WTC11 (cell line): ENCODE measurements around the gene LGALS3. TPM values are rescaled to one million over a fixed set of nuclear protein-coding genes. Genes with fewer than 3 reads are reported as not detected.

Experiments
- AR ChIP-seq: fragments of 250-450 bp; sonication (Bioruptor Pico); IDR thresholded peaks from 2 replicates; pipeline ENCODE4 v1.9.0; 2021; ENCODE audit warnings: mild to moderate bottlenecking
- ARID4B ChIP-seq: sonication (generic); formaldehyde crosslinking; IDR thresholded peaks from 2 replicates; pipeline ENCODE4 v1.8.0; 2023; ENCODE audit warnings: missing genetic modification reagents, mild to moderate bottlenecking, borderline replicate concordance
- CBFB ChIP-seq: sonication (generic); formaldehyde crosslinking; IDR thresholded peaks from 2 replicates; pipeline ENCODE4 v1.8.1; 2022; ENCODE audit warnings: mild to moderate bottlenecking, low read depth, missing genetic modification reagents
- ERG ChIP-seq: fragments of 250-450 bp; sonication (Bioruptor Pico); IDR thresholded peaks from 2 replicates; pipeline ENCODE4 v1.8.0; 2021; ENCODE audit warnings: mild to moderate bottlenecking
- FOXK1 ChIP-seq: sonication (generic); formaldehyde crosslinking; IDR thresholded peaks from 2 replicates; pipeline ENCODE4 v1.8.0; 2022; ENCODE audit warnings: mild to moderate bottlenecking, moderate library complexity, missing genetic modification reagents
- GRHL2 ChIP-seq: fragments of 250-450 bp; sonication (Bioruptor Pico); IDR thresholded peaks from 2 replicates; pipeline ENCODE4 v1.8.0; 2022; ENCODE audit warnings: mild to moderate bottlenecking, moderate library complexity; ENCODE audit not compliant: insufficient replicate concordance, severe bottlenecking
- HMGXB4 ChIP-seq: sonication (generic); formaldehyde crosslinking; IDR thresholded peaks from 2 replicates; pipeline ENCODE4 v1.8.1; 2023; ENCODE audit warnings: mild to moderate bottlenecking, moderate library complexity, missing genetic modification reagents
- JUN ChIP-seq: sonication (generic); formaldehyde crosslinking; IDR thresholded peaks from 2 replicates; pipeline ENCODE4 v1.8.0; 2023; ENCODE audit warnings: mild to moderate bottlenecking, missing genetic modification reagents
- MAX ChIP-seq: sonication (generic); formaldehyde crosslinking; IDR thresholded peaks from 2 replicates; pipeline ENCODE4 v1.8.0; 2022; ENCODE audit warnings: mild to moderate bottlenecking, missing genetic modification reagents
- NR2C2 ChIP-seq: sonication (generic); formaldehyde crosslinking; IDR thresholded peaks from 2 replicates; pipeline ENCODE4 v1.8.0; 2022; ENCODE audit warnings: mild to moderate bottlenecking, missing genetic modification reagents
- OVOL2 ChIP-seq: fragments of 250-450 bp; sonication (Bioruptor Pico); IDR thresholded peaks from 2 replicates; pipeline ENCODE4 v1.9.0; 2021; ENCODE audit warnings: mild to moderate bottlenecking, borderline replicate concordance
- PRDM15 ChIP-seq: sonication (generic); formaldehyde crosslinking; IDR thresholded peaks from 2 replicates; pipeline ENCODE4 v1.8.0; 2022; ENCODE audit warnings: missing genetic modification reagents
- RORB ChIP-seq: fragments of 250-450 bp; sonication (Bioruptor Pico); IDR thresholded peaks from 2 replicates; pipeline ENCODE4 v1.9.0; 2021; ENCODE audit warnings: mild to moderate bottlenecking
- TEAD4 ChIP-seq: sonication (generic); formaldehyde crosslinking; IDR thresholded peaks from 2 replicates; pipeline ENCODE4 v1.8.0; 2022; ENCODE audit warnings: mild to moderate bottlenecking, missing genetic modification reagents
- USF2 ChIP-seq: sonication (generic); formaldehyde crosslinking; IDR thresholded peaks from 2 replicates; pipeline ENCODE4 v1.8.1; 2023; ENCODE audit warnings: mild to moderate bottlenecking, missing genetic modification reagents, moderate library complexity
- ZBTB21 ChIP-seq: sonication (generic); formaldehyde crosslinking; IDR thresholded peaks from 2 replicates; pipeline ENCODE4 v1.8.1; 2023; ENCODE audit warnings: mild to moderate bottlenecking, missing genetic modification reagents, borderline replicate concordance
- ZNF512 ChIP-seq: sonication (generic); formaldehyde crosslinking; IDR thresholded peaks from 2 replicates; pipeline ENCODE4 v1.8.1; 2022; ENCODE audit warnings: missing genetic modification reagents, borderline replicate concordance
- total RNA-seq: library from RNA; stranded (reverse); gene quantifications from 3 replicates; pipeline ENCODE4 v1.2.3, GENCODE V29; 2021

LGALS3 gene
- total RNA-seq, 1 experiment from 2014 or later, result 5.8 TPM

GRCh38 chr14:55129428-55130195 is 560 bp downstream of the LGALS3 start (continued):
- 0 out of 2 replicates have a peak, but pooled peaks have one; percentile 15 for TF ChIP-seq ARID4B (CRISPR knock-in tag)
- TF ChIP-seq RORB (CRISPR knock-in tag), result no peak
- TF ChIP-seq ZBTB21 (CRISPR knock-in tag), result no peak
- TF ChIP-seq HMGXB4 (CRISPR knock-in tag), result no peak
- no peak for TF ChIP-seq AR (CRISPR knock-in tag)
- TF ChIP-seq PRDM15, result no peak
- no peak for TF ChIP-seq TEAD4 (CRISPR knock-in tag)
- TF ChIP-seq MAX (CRISPR knock-in tag), result peak; percentile 18; the same call in 1 of the 2 replicates
- TF ChIP-seq FOXK1 (CRISPR knock-in tag), result no peak
- no peak for TF ChIP-seq NR2C2 (CRISPR knock-in tag)
- TF ChIP-seq JUN (CRISPR knock-in tag), result no peak
- TF ChIP-seq CBFB (CRISPR knock-in tag), result no peak
- TF ChIP-seq GRHL2 (CRISPR knock-in tag), result no peak
- no peak for TF ChIP-seq USF2 (CRISPR knock-in tag)
- TF ChIP-seq ERG, result no peak
- no peak for TF ChIP-seq OVOL2 (CRISPR knock-in tag)
- no peak for TF ChIP-seq ZNF512 (CRISPR knock-in tag)
